LoVo (cell line): ENCODE data around the gene NFATC1.

Source experiments
- DNase-seq: peaks from one replicate; pipeline ENCODE4 v3.0.0-alpha.2; 2016; ENCODE audit warnings: low spot score

NFATC1 gene

GRCh38 chr18:79423211-79424007, 27.7 kb downstream of the NFATC1 start:
- DNase-seq = no peak

GRCh38 chr18:79424008-79424565, 28.4 kb downstream of the NFATC1 start:
- DNase-seq = no peak

- no peak for DNase-seq
Observed at GRCh38 chr18:79424880-79425568, 29.3 kb downstream of the NFATC1 start.

GRCh38 chr18:79425569-79425886, 29.8 kb downstream of the NFATC1 start:
- DNase-seq = no peak

GRCh38 chr18:79426376-79427300, 30.9 kb downstream of the NFATC1 start:
- DNase-seq = no peak

GRCh38 chr18:79427368-79428225, 31.9 kb downstream of the NFATC1 start:
- DNase-seq = no peak

- no peak for DNase-seq
Observed at GRCh38 chr18:79428287-79428686, 32.6 kb downstream of the NFATC1 start.

GRCh38 chr18:79429381-79429780, 33.7 kb downstream of the NFATC1 start:
- DNase-seq = no peak

GRCh38 chr18:79429785-79430281, 34.1 kb downstream of the NFATC1 start:
- no peak for DNase-seq

- DNase-seq = no peak
Observed at GRCh38 chr18:79432376-79433120, 36.8 kb downstream of the NFATC1 start.

GRCh38 chr18:79433431-79433830, 37.7 kb downstream of the NFATC1 start:
- no peak for DNase-seq

- DNase-seq = no peak
Observed at GRCh38 chr18:79434607-79435401, 39.1 kb downstream of the NFATC1 start.

- no peak for DNase-seq
Observed at GRCh38 chr18:79436556-79437275, 41.0 kb downstream of the NFATC1 start.

GRCh38 chr18:79438089-79438897, 42.6 kb downstream of the NFATC1 start:
- no peak for DNase-seq

GRCh38 chr18:79438898-79439627, 43.3 kb downstream of the NFATC1 start:
- no peak for DNase-seq

- DNase-seq = no peak
Observed at GRCh38 chr18:79439628-79440023, 43.9 kb downstream of the NFATC1 start.
